DOHH2 (cell line): ENCODE measurements around the gene PLEKHG5.

Experiments
- EZH2phosphoT487 ChIP-seq: fragments of 200-600 bp; sonication (generic); IDR thresholded peaks from 2 replicates; pipeline ENCODE4 v1.6.1; 2017; ENCODE audit warnings: borderline replicate concordance, mild to moderate bottlenecking, antibody characterized with exemption, low read length, moderate library complexity, mixed read lengths
- TF ChIP-seq, protein P1 (sequence below): fragments of 200-600 bp; sonication (generic); IDR thresholded peaks from one replicate; pipeline ENCODE4 v1.5.1; 2014; ENCODE audit warnings: antibody characterized with exemption, mild to moderate bottlenecking, low read depth, low read length; ENCODE audit not compliant: poor library complexity, severe bottlenecking

DNA sequence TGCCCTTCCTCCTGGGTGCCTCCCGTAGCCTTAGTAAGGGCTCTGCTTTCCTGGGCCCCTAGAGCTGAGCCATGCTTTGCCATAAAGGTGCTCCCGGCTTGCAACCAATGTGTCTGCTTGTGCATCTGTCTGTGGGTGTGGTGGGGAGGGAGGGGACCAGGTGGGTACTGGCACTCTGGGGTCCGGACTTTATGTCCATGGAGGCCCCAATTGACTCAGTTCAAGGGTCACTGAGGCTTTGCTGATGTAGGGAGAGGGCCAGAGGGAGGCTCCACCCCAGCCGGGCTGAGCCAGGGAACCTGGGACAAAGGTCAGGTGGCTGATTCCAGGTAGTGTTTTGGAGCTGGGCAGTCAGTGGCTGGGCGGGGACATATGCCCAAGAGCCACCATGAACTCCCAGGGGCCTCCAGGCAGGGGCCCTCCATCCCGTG is 40.5 kb downstream of the PLEKHG5 start:
- TF ChIP-seq, protein P1, sequence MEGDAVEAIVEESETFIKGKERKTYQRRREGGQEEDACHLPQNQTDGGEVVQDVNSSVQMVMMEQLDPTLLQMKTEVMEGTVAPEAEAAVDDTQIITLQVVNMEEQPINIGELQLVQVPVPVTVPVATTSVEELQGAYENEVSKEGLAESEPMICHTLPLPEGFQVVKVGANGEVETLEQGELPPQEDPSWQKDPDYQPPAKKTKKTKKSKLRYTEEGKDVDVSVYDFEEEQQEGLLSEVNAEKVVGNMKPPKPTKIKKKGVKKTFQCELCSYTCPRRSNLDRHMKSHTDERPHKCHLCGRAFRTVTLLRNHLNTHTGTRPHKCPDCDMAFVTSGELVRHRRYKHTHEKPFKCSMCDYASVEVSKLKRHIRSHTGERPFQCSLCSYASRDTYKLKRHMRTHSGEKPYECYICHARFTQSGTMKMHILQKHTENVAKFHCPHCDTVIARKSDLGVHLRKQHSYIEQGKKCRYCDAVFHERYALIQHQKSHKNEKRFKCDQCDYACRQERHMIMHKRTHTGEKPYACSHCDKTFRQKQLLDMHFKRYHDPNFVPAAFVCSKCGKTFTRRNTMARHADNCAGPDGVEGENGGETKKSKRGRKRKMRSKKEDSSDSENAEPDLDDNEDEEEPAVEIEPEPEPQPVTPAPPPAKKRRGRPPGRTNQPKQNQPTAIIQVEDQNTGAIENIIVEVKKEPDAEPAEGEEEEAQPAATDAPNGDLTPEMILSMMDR: no peak
- no peak for TF ChIP-seq EZH2phosphoT487
